COLO829 (cell line): Measurements from ENCODE around the gene ACSM2B.
"Not testable (repeated sequence)": the region's sequence is repeated elsewhere in the genome, so short reads cannot be mapped to it uniquely, and the experiment has no call there.

Experiments
- DNase-seq: peaks from one replicate; pipeline ENCODE4 v3.0.0; 2012; ENCODE audit warnings: low spot score

Gene ACSM2B

GRCh38 chr16:20595694-20596093 is 19.5 kb upstream of the ACSM2B start:
- DNase-seq: not testable (repeated sequence)

GRCh38 chr16:20595068-20595467 is 18.9 kb upstream of the ACSM2B start:
- DNase-seq: not testable (repeated sequence)

DNA sequence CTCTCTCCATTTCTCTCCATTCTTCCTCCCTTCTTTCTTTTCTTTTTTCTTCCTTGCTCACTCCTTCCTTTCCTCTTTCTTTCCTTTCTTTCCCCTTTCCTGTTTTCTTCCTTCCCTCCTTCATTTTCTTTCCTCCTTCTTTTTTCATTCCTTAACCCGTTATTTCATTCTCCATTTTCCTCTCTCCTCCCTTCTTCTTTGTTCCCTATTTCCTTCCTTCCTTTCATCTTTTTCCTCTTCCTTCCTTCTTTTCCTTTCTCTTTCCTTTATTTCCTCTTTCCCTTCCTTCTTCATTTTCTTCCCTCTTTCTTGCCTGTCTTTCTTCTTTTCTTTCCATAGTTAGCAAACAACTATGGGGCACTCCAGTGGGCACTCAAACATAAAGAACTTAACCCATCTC is 16.6 kb upstream of the ACSM2B start:
- not testable (repeated sequence) for DNase-seq

DNA sequence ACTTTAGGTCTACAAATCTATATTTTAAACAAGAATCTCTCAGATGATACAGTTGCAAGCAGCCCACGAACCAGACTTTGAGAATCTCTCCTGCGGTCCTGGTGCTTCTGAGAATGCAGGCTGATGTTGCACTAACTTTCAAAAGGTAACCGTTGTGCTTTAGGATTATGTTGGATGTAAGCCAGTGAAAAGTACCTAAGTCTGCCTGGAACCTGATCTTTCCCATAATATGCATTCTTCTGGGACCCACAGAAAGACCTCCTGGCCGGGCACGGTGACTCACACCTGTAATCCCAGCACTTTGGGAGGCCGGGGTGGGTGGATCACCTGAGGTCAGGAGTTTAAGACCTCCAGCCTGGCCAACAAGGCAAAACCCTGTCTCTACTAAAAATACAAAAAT is 13.3 kb upstream of the ACSM2B start:
- not testable (repeated sequence) for DNase-seq

DNA sequence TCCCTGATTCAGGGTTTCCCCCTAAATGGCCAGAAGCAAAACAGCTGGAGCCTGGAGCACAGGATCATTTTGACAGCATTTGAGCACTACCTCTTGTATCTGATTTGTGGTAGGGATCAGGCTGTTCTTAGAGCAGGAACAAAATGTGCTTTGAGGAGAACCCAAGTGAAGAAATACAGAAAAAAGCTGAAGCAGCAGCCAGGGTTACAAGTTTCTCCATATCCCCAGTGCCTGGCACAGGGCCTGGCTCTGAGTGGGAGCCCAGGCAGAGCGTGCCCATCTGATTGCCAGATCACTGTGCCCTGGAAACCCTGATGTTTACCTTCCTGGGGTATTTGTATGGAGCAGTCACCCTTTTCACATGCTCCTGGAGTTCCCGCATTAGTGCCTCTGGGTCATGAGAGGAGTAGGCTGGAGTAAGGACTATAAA is 11.5 kb upstream of the ACSM2B start:
- DNase-seq: not testable (repeated sequence)

- DNase-seq: not testable (repeated sequence)
Observed at GRCh38 chr16:20586716-20587115, 10.5 kb upstream of the ACSM2B start.

DNA sequence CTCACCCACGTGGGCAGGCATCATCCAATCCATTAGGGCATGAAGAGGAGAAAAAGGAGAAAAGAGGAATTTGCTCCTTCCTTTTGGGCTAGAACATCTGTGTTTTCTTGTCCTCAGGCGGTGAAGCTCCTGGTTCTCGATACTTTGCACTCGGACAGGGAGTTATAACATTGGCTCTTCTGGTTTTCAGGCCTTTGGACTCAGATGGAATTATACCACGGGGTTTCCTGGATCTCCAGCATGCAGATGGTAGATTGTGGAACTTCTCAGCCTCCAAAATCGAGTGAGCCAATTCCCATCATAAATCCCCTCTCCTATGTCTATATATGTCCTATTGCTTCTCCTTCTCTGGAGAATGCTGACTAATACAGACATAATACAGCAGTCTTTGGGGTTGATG is 9.9 kb upstream of the ACSM2B start:
- DNase-seq: not testable (repeated sequence)

DNA sequence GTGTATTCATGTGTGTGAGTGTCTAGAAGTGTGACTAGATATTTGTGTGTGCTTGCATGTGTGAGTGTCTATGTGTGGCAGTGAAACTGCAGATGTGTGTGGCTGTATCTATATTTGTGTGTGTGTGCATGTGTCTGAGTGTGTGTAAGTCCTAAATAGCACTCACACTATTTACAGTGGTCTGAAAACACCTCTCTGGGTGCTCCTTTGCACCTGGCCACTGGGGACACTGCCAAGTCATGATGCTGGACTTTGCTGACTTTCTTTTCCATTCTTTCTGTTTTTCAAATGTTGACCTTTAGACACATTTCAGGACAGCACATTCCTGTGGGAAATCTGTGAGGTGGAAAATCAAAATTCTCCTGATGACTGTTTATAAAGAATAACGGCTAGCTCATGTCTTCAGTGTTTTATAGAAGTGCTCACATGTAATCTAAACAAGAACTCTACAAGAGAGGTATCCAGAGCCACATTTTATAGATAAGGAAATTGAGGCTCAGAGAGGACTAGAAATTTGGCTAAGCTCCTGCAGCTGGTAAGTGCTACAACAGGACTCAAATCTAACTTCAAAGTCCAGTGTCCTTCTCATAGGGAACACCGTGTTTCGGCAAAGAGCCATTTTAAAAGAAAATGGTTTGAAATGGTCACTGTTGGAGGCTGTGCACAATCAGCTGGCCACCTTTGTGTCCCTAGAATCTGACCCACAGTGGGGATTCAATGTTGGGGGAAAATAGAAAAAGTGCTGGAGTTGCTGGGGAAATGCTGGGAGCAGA is 4.5 kb upstream of the ACSM2B start:
- not testable (repeated sequence) for DNase-seq

GRCh38 chr16:20578091-20578490 is 1.9 kb upstream of the ACSM2B start:
- DNase-seq: not testable (repeated sequence)

GRCh38 chr16:20569117-20569651 is 7.0 kb downstream of the ACSM2B start:
- not testable (repeated sequence) for DNase-seq

DNA sequence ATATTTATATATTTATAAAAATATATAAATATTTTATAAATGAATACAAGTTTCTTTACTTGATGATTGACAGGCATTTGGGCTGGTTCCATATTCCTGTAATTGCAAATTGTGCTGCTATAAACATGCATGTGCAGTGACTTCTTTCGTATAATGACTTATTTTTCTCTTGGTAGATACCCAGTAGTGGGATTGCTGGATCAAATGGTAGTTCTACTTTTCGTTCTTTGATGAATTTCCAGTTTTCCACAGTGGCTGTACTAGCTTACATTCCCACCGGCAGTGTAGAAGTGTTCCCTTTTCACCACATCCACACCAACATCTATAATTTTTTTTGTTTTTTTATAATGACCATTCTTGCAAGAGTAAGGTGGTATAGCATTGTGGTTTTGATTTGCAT is 7.8 kb downstream of the ACSM2B start:
- DNase-seq: no peak

DNA sequence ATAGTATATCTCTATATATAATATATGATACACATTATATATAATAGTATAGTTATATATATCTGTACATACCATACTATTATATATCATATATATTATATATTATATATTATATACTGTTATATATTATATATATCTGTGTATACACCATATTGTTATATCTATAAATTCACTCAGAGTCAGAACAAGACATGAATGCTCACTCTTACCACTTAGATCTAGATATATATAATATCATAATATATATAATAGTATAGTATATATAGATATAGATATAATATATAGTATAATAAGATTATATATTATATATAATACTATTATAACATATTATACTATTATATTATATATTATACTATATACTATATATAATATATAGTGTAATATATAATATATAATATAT is 9.3 kb downstream of the ACSM2B start:
- DNase-seq: no peak

- DNase-seq: not testable (repeated sequence)
Observed at GRCh38 chr16:20565334-20565733, 10.8 kb downstream of the ACSM2B start.

GRCh38 chr16:20564218-20564617 is 11.9 kb downstream of the ACSM2B start:
- not testable (repeated sequence) for DNase-seq

DNA sequence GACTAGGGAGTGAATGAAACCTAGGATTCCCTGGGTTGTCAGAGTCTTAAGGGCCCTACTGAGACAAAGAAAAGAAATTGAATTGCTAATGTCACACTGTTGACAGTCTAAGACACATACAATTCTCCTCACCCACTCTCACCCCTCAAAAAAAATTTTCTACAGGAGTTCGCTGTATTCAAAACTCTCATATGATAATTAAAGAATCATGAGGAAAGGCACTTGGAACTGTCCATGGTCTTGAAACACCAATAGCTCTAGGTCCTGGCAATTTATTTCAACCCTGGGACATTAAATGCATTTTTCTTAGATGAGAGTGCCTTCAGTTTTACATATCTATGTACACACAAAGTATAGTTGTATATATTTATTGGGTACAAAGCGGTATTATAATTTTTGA is 20.5 kb downstream of the ACSM2B start:
- not testable (repeated sequence) for DNase-seq

DNA sequence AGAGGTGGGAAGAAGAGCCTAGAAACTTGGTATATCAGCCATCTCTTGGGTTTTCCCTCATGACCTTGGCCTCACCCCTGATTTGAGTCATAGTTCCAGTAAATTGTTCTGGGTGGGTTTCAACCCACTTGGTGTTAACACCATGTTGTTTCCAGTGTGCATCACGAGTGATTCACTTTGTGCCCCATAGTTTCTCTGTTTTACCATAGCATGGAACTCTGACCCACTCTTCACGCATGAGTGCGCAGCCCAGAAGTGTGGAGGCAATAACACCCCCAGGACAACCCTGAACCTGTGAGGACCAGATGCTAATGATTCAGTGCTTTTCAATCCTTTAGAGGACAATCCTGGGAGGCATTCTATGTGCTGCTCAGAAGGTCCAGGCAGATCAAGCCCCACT is 21.5 kb downstream of the ACSM2B start:
- DNase-seq: not testable (repeated sequence)

DNA sequence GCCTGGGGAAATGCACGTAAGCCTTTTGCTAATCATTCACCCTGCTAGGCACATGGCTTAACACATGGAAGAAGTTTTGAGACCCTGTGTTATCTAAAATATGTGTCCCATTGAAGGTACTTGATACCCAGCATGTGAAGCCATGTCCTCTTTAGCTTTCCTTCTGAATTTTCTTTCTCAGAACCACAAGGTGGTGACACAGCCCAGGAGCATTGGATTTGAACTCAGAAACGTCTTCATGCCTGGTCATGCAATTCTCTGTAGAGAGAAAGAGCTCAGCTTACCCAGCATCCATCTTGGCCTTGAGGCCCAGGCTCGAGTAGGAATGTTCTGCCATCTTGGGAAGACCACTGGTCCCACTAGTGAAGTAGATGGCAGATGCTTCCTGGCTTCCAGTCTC is 22.7 kb downstream of the ACSM2B start:
- DNase-seq: not testable (repeated sequence)

DNA sequence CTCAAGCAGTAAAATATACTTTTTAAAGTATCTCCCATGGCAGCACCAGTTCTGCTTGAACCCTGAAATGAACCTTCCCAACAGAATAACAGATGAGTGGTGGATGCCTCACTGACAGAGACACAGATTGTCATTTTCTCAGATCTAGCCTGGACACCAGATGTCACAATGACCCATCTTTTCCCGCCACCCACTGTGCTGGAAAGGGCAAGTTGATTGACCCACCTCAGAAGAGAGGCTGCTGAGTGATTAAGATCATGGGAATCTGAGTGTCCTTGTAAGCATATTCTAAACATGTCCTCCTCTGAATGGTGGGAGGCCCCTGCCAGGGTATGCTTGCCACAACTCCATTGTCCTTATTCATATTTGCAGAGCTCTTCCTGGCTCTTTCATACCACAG is 29.2 kb downstream of the ACSM2B start:
- DNase-seq: not testable (repeated sequence)

DNA sequence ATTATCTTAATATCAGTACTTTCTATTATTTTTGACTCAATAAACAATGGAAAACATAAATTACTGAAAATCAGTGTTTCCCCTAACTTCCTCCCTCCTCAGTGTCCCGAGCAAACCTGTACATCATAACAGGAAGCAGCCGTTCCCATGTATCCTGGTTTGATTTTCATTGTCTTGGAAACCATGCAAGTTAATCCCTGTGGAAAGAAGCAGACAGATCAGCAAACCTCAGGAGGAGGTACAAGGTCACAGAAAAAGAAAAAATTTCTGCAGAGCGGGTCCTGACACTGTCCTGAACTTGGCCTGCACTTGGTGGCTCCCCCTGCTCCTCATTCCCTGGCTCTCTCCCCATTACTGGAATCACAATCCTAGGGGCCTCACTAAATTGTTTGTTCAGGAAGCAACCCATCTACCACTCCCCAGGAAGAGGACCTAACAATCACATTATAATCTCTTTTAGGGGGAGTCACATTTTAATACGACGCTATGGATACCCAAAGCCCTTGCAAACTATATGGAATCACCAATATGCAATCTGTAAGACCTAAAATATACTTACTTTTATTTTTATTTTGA is 29.8 kb downstream of the ACSM2B start:
- DNase-seq: not testable (repeated sequence)

GRCh38 chr16:20540603-20541316 is 35.4 kb downstream of the ACSM2B start:
- not testable (repeated sequence) for DNase-seq

GRCh38 chr16:20538687-20539086 is 37.5 kb downstream of the ACSM2B start:
- no peak for DNase-seq

DNA sequence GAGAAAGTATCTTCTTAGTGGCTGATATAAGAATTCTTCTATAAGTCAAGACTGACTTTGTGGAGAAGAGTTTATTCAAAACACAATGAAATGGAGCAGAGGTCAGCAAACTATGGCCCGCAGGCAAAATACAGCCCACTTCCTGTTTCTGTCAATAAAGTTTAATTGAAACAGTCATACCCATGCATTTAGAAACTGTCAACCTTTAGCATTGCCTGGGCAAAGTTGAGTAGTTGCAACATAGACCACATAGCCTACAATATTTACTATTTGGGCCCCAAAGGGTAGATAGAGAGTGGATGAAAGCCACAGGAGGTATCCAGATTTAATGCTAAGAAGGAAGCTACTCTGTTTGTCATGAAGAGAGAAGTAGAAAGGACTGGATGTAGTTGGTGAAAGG is 38.0 kb downstream of the ACSM2B start:
- DNase-seq: no peak

- not testable (repeated sequence) for DNase-seq
Observed at GRCh38 chr16:20536669-20537068, 39.5 kb downstream of the ACSM2B start.
